Right lobe of liver (tissue), 4 donors: ENCODE measurements around the gene PARVB.

Experiments used
- CTCF ChIP-seq, 4 donors: fragments of 200-600 bp in 3 of 4; fragments of 450-650 bp in 1 of 4; IDR thresholded peaks; one replicate each; pipeline versions ENCODE4 v1.5.1 to v1.8.0; 2016 to 2022; ENCODE audit warnings: antibody characterized with exemption in 4 of 4, mild to moderate bottlenecking in 2 of 4
- POLR2A ChIP-seq: fragments of 450-650 bp; IDR thresholded peaks from one replicate; pipeline ENCODE4 v1.6.1; 2017; ENCODE audit warnings: antibody characterized with exemption, mild to moderate bottlenecking
- donor health status: DM: no; HTN: no; CAD: no.
- donor health status: DM: no; HTN: no; CAD: no.
- donor health status: DM: no; HTN: yes; CAD: no.

- no peak for TF ChIP-seq POLR2A
- TF ChIP-seq CTCF (IDR thresholded peaks at IDR 0.05): no peak
These were observed 168.2 kb downstream of the PARVB start for GRCh38 chr22:44192098-44192815.
